ENCODE data around the gene MIPEP.

GRCh38 chr13:23711355-23711754 is 177.8 kb downstream of the MIPEP start:
- TF ChIP-seq CTCF (optimal IDR thresholded peaks at IDR 0.05 in 1 of 3, IDR thresholded peaks at IDR 0.05 in 1 of 3, conservative IDR thresholded peaks at IDR 0.05 in 1 of 3; ENCODE audit: extremely low read depth in 1 of 3, insufficient read depth in 2 of 3, low read length in 3 of 3) (no peak), EZH2 (IDR thresholded peaks at IDR 0.05; ENCODE audit: low read length) (no peak)
